Upper lobe of right lung (tissue), 1 donor: ENCODE data around the gene RANBP1. TPM values are rescaled to one million over a fixed set of nuclear protein-coding genes. Genes with fewer than 3 reads are reported as not detected.

Experiments
- ATAC-seq: fragments of 200-7000 bp; cut with Tn5 transposase; one replicate; pipeline ENCODE4 v1.9.1; 2020; ENCODE audit warnings: mild to moderate bottlenecking, moderate library complexity
- DNase-seq: peaks from one replicate; pipeline ENCODE4 v3.0.0-alpha.2; 2020
- H3K27ac ChIP-seq: fragments of 200-600 bp; one replicate; pipeline ENCODE4 v1.8.0; 2022
- H3K27me3 ChIP-seq: fragments of 200-600 bp; one replicate; pipeline ENCODE4 v1.8.0; 2022; ENCODE audit warnings: mild to moderate bottlenecking
- H3K36me3 ChIP-seq: fragments of 200-600 bp; one replicate; pipeline ENCODE4 v1.8.0; 2022
- H3K4me1 ChIP-seq: fragments of 200-600 bp; one replicate; pipeline ENCODE4 v1.8.0; 2022
- H3K4me3 ChIP-seq: fragments of 200-600 bp; one replicate; pipeline ENCODE4 v1.8.0; 2022; ENCODE audit warnings: mild to moderate bottlenecking
- H3K9me3 ChIP-seq: fragments of 200-600 bp; one replicate; pipeline ENCODE4 v1.8.0; 2022
- intact Hi-C: fragments of 100-400 bp; cut with DNase I; formaldehyde crosslinking; loops from one replicate; pipeline ENCODE4 v1.11.0; 2022
- total RNA-seq: library from RNA; stranded (reverse); fragmentation: NEBNext Ultra II Directional; extraction: Animal tissue kit (Norgen Biotek cat#: 25700); gene quantifications from one replicate; pipeline ENCODE4 v1.2.1, GENCODE V29; 2021
- TF ChIP-seq, protein P1 (sequence below): fragments of 200-600 bp; IDR thresholded peaks from one replicate; pipeline ENCODE4 v1.8.0; 2022; ENCODE audit warnings: antibody characterized with exemption
- donor health status: DM: no; HTN: yes; CAD: no; lungs with severe emphysema.

Gene RANBP1
- total RNA-seq, 1 donor from 2014 or later: 53.0 TPM

DNA sequence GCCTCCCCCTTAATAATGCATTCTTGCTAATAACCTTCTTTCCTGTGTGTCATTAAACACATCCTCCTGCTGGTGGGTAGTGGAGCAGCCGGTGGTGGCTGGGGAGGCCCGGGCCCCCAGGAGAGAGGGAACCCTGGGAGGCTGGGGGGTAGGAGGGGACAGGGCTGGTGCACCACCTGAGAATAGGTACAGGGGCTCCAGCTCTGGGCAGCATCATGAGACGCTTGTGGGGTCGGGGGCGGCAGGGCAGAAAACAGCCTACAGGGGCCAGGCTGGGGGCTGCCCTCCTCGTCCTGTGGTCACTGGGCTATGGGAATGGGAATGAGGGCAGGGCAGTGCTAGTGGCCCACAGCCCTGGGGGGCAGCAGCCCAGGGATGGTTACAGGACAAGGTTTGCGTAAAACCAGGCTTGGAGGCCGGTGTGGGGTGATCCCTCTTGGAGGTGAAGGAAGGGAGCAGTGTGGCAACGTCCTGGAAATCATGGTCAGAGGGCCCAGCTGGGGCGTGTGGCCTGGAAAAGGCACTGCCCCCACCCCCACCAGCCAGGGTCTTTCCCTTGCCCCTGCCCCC is 53.4 kb downstream of the RANBP1 start:
- Histone ChIP-seq H3K27ac (no peak overlapping the region), H3K36me3 (no peaks in the 10 kb centered on the region), H3K4me1 (no peaks in the 10 kb centered on the region), H3K27me3 (no peaks in the 10 kb centered on the region), H3K9me3 (no peaks in the 10 kb centered on the region), H3K4me3 (no peak overlapping the region)
- DNase-seq (no peak), ATAC-seq (no peak)
- intact Hi-C loops: no loop called here
- TF ChIP-seq, protein P1, sequence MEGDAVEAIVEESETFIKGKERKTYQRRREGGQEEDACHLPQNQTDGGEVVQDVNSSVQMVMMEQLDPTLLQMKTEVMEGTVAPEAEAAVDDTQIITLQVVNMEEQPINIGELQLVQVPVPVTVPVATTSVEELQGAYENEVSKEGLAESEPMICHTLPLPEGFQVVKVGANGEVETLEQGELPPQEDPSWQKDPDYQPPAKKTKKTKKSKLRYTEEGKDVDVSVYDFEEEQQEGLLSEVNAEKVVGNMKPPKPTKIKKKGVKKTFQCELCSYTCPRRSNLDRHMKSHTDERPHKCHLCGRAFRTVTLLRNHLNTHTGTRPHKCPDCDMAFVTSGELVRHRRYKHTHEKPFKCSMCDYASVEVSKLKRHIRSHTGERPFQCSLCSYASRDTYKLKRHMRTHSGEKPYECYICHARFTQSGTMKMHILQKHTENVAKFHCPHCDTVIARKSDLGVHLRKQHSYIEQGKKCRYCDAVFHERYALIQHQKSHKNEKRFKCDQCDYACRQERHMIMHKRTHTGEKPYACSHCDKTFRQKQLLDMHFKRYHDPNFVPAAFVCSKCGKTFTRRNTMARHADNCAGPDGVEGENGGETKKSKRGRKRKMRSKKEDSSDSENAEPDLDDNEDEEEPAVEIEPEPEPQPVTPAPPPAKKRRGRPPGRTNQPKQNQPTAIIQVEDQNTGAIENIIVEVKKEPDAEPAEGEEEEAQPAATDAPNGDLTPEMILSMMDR: no peak

DNA sequence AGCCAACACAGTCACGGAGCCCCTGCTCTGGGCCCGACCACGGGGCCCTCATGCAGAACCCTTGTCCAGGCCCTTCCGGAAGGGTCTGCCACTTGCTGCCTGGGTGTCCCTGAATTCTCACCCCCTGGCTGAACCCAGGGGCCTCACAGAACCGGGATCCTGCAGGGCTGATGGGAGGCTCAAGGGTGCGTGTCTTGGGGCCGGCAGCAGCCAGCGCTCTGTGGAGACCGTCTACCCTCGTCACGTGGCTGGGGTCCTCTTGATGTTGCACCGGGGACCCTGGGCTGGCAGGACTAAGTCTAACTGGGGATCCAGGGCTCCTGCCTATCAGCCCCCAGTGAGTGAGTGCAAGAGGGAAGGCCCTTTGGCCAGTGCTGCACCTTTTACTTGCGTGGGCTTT is 54.3 kb downstream of the RANBP1 start:
- no peak for DNase-seq
- intact Hi-C loops: no loop called here
- H3K9me3 ChIP-seq: no peaks in the 10 kb centered on the region
- H3K36me3 ChIP-seq: no peaks in the 10 kb centered on the region
- ATAC-seq: no peak
- no peaks in the 10 kb centered on the region for H3K4me1 ChIP-seq
- H3K27ac ChIP-seq: no peak overlapping the region
- H3K4me3 ChIP-seq: no peak overlapping the region
- TF ChIP-seq, protein P1: no peak
- H3K27me3 ChIP-seq: no peaks in the 10 kb centered on the region

- TF ChIP-seq, protein P1: no peak
- no peak overlapping the region for H3K4me3 ChIP-seq
- DNase-seq: no peak
- H3K27ac ChIP-seq: no peak overlapping the region
- H3K4me1 ChIP-seq: no peaks in the 10 kb centered on the region
- H3K9me3 ChIP-seq: no peaks in the 10 kb centered on the region
- no peaks in the 10 kb centered on the region for H3K27me3 ChIP-seq
- H3K36me3 ChIP-seq: no peaks in the 10 kb centered on the region
- no peak for ATAC-seq
- intact Hi-C loops: no loop called here
Observed at GRCh38 chr22:20171288-20172140, 55.6 kb downstream of the RANBP1 start.

GRCh38 chr22:20172141-20172613 is 56.3 kb downstream of the RANBP1 start:
- intact Hi-C loops: no loop called here
- no peaks in the 10 kb centered on the region for H3K9me3 ChIP-seq
- TF ChIP-seq, protein P1: no peak
- ATAC-seq (no peak), DNase-seq (no peak)
- H3K4me3 ChIP-seq: no peak overlapping the region
- H3K27me3 ChIP-seq: no peaks in the 10 kb centered on the region
- H3K4me1 ChIP-seq: no peaks in the 10 kb centered on the region
- H3K27ac ChIP-seq: no peak overlapping the region
- H3K36me3 ChIP-seq: no peaks in the 10 kb centered on the region

- H3K9me3 ChIP-seq: no peaks in the 10 kb centered on the region
- H3K4me3 ChIP-seq: no peak overlapping the region
- DNase-seq (no peak), ATAC-seq (no peak)
- H3K4me1 ChIP-seq: no peaks in the 10 kb centered on the region
- H3K27me3 ChIP-seq: no peaks in the 10 kb centered on the region
- no peaks in the 10 kb centered on the region for H3K36me3 ChIP-seq
- no peak overlapping the region for H3K27ac ChIP-seq
- TF ChIP-seq, protein P1: no peak
- intact Hi-C loops: no loop called here
Observed at GRCh38 chr22:20173246-20173645, 57.3 kb downstream of the RANBP1 start.
